Amniotic epithelial cell (primary cell): Measurements from ENCODE around the gene ZFYVE21.

Source experiments
- DNase-seq: peaks from one replicate; pipeline ENCODE4 v3.0.0-alpha.2; 2010; ENCODE audit warnings: low read depth

Gene ZFYVE21

DNA sequence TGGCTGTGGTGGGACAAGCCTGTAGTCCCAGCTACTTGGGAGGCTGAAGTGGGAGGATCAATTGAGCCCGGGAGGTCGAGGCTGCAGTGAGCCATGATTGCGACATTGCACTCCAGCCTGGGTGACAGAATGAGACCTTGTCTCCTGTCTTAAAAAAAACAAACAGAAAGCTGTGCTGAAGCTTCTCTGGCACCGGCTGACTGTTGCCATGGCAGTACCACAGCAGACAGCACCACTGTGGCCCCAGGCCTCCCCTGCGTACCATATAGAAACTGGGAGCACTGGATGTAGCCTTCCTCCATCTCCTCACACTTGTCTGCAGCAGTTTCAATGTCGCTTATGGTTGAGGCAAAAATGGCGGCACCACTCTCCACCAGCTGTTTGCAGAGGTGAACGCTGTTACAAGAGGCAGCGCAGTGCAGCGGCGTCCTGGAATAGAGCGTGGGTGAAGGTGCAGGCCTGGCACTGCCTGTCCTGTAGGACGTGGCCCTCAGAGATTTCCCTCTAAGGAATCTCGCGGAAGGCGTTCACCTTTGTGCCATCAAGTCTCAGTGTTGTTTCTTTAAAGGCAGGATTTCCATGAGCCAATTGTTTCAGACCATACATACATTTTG is 21.9 kb downstream of the ZFYVE21 start:
- no peak for DNase-seq

DNA sequence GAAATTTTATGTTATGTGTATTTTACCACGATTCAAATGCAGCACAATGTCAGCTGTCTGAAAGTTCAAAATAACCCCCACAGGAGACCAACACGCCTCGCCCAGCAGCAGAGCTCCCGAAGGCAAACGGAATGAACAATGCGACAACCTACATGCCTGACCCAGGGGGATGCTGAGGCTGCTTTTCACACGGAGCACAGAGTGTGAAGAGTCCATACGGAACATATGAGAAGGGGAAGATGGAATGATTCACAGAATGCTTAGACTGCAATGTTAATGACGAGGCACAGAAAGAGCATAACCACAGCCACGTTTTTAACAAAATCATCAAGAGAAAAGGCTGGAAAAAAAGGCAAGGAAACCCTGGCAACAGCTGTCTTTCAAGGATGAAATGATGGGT is 22.6 kb downstream of the ZFYVE21 start:
- no peak for DNase-seq

DNA sequence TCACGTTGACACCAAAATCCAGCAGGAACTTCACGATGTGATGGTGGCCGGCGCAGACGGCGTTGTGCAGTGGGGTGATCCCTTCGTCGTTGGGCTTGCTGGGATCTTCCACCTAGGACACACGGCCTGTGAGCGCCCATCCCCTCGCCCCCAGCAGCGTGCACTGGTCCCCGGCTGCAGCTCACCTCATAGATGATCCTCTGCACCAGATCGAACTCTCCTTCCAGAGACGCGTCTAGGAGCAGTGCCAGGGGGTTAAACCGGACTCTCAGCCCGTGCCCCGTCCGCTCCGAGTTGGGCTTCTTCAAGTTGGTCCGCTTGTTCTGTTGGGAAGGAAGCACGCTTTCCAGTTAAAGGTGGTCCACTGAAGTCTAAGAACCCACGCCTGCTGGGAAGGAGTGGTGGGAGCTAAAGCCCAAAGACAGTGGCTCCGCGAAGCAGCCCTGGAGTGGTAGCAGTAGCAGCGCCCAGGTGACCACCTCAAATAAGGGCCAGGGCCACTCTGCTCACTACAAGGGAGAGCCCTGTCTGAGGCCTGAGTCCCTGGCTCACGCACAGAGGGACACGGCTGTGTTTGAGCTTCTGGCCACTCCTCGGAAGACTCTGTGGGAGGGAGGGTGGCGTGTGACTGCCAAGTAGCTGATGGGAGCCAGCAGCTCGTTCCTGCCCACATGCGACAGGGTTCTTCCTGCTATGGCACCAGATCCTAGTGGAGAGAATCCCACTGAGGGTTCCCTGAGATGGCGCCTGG is 23.3 kb downstream of the ZFYVE21 start:
- no peak for DNase-seq

DNA sequence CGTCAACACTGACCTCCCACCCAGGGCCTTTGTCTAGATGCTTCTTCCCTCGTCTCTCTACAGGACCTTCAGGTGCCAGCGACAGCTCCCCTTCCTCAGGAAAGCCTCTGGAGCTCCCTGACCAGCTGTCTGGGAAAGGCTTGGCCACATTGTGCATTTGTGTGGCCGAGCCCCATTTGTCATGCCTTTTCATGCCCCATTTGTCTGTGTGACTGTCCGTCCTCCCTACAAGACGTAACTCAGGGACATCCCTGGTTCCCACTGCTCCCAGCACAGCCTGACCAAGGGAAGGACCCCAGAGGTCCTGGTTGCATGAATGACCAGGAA is 23.8 kb downstream of the ZFYVE21 start:
- DNase-seq, result no peak

DNA sequence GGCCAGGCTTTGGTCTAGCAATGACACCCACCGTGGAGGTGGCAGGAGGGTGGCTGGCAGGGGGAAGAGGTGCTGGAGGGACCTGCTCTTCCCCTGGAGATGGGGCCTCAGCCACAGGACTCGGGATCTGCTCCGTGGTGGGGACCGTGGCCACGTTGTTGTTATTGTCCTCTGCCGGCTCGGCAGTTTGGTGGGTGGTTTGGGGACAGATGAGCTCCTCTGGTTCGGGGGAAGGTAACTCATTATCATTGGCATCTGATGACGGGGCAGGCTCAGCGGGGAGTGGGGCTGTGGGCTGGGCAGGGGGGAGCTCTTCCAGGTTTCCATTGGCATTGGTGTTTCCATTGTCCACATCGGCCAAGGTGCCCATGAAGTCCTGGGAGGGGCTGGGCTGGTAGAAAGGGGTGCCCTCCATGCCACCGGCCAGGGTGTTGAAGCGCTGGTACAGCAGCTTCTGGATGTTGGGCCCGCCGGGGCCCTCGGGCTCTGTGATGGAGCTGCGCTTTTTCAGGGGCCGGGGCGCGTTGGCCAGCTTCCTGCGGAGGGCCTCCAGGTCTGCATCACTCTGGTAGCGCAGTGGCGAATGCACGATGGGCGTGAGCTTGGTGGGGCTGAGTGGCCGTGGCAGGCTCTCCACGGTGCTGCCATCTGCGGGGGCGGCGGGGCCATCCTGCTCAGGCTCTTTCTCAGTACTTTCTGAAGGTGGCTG is 24.3 kb downstream of the ZFYVE21 start:
- no peak for DNase-seq

DNA sequence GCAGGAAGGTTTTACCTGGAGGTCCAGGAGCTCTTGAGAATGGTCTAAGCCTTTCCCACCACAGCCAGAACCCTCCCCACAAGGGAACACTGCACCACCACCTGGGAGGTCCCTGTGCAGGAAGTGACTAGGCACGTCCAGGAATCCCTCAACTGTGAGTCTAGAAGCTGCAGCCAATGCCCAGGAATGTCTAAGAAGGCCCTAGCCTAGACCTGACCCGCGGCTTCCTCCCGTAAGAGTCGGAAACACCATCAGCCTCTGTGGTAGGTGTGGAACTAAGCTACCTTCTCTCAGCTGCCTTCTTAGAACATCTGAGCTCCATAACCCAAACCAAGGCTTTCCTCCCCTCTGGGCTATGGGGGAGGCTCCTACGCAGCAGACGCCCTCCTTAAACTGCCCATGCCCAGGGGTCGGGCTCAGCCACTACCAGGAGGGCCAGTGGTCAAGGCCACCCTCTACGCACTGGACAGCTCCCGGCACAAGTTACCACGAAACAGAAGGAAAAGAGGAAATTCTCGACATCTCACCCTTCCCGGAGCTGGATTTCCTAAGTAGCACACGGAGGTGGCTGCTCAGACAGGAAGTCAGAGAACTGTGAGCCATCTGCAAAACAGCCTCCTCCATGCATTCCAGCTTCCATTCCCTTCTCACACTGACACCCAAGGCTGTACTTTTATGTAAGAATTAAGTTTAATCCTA is 25.5 kb downstream of the ZFYVE21 start:
- DNase-seq, result peak; percentile 61

DNA sequence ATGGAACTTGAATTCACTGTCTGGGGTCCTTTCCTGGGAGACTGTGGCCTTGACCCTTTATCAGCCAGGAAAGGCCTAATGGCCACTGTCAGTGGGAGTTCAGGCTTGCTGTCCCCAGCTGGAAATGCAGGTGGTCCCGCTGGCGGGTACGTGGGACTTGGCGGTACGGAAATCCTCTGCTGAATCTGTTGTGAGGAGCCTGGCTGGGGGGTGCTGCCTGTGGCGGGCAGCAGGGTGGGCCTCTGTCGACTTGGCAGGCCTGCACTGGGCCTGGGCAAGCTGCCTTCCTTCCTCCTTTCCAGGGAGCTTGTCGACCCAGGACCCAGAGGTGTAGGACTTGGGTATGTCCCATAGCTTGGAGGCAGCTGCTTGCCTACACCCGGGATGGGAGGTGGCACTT is 26.3 kb downstream of the ZFYVE21 start:
- DNase-seq, result no peak

DNA sequence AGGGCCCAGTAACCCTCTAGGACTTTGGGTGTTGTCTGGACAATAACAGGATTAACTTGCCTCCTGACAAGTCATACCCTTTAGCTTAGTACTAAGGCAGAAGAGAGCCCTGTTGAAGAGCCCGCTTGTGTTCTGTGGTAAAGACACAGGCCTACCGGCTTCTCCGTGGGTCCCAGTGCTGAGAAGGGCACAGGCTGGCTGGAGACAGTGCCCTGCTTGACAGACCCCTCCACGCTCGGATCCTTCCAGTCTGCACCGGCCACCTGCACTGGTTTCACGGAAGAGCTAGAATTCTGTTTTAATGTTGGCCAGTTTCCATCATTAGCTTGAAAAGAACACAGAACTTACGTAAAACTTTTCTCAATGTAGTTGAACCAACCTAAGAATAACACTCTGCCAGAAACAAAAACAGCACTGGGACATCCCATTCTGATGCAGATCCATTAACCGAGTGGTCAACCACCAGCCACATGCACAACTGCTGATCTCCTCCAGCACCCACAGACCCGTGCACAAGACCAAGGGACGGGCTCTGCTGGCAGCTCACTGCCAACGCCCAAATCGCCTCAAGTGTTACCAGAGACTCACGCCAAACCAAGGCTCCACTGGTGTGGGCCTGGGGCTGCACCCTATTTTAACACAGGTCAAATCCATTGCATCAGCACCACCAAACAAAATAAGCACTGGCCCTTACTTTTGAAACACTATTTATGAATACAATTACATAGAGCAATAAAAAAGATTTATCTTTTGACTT is 27.1 kb downstream of the ZFYVE21 start:
- DNase-seq, result no peak

DNA sequence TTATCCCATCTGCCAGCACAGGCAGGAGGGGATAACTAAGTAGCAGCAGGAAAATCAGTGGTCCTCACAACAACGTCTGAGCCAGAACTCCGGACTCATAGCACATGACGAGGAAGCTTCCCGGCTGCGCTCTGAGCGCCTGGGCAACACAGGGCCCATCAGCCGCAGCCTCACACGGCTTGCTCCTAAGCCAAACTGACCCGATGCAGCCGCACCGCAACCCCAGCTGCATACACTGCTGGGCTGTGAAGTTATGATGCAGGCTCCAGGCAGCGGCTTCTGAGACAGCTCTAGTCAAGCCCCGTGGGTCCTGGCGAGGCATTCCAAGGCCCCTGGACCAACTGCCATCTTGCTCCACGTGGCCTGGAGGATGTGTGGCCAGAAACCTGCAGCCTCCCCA is 28.1 kb downstream of the ZFYVE21 start:
- DNase-seq, result no peak

DNA sequence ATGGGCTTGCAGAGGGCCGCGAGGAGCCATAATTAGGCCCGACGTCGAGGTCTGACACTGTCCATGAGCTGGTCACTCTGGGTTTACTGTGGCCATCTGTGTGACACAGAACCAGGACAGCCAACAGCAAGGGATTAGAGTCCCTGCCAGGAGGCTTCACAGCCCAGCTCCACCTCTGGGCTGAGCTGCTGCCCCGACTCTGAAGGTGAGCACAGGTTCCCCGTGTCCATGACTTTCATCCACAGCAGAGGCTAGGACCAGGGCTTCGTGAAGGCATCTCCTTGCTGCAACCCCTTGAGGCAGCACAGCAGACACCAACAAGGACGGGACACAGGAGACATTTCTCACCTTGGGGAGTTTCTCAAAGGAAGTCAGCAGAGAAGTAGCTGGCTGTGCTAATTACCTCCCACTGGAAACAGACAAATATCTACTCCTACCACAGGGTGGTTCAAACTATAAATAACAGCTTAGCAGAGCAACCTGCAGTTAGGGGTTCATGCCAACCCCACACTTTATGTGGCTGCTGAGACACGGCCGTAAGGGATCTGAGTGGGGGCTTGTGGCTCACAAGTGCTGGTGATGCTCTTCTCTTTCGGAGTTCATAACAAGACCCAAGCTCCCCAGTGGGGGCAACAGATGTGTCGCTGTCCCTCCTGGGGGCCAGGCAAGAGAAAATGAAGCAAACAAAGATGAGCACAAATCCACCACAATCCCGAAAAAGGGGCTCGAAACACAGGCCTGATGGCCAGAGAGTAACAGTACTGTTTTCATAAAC is 29.2 kb downstream of the ZFYVE21 start:
- DNase-seq, result no peak

DNA sequence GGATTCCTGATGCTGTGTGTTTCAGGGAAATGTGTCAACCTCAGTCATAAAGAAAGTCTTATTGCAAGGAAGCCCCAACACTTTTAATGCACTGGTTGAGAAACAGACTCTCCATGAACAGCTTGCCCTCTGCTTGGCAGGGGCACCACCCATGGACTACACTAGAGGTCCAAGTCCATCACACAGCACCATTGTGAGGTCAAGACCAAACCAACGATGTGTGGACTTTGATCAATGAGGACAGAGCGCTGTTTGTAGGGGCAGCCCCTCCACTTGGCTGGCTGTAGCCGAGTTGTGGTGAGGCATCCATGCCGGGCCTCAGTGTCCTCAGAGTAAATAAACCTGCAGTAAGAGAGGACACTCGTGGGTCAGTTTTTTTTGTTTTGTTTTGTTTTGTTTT is 29.8 kb downstream of the ZFYVE21 start:
- DNase-seq, result no peak

DNA sequence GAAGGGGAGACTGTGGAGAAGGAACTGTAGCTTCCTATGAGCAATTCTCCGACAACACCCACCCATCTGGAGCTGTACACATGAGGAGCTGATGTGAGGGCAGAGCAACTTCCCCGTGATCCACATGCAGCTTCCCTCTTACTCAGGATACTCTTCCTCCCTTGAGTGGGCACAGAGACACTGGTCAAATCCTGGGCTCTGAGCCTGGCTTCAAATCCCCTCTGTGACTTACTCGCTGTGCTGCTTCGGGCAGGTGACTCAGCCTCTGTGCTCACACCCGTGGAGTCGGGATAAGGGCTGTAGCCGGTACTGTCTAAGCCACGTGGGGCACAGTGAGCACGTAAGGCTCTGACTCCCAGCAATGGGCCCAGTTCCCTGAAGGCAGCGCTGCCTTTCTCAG is 31.1 kb downstream of the ZFYVE21 start:
- DNase-seq, result peak; percentile 61

DNA sequence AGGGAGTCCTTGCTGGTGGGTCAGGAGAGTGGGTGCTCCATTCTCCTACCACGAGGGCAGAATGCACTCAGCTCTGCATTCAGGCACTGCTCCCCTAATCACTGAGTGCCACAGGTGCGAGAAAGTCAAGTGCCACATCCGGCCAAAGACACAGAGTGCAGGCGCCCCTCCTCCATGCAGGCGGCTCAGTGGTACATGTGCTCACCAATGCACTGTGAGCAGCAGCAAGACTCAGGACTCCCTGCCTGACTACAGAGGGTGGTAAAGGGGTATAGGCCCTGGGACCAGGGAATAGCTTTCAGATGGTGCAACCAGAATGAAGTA is 32.9 kb downstream of the ZFYVE21 start:
- no peak for DNase-seq

DNA sequence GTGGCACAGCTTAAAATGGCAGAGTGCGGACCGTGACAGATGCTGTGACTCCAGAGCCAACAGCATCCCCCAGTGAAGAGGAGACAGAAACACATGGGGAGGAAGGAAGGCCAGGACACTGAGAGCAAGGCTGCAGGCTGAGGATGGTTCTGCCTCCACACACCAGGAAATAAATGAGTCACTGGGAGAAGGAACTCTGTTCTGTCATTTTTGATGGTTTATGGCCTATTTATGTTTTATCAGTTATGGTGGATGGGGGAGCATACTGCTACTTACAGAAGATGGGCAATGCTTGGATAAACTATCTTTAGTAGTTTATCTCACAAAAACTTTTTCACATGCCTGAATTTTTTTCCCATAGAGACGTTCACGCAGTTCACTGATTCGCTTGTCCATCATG is 33.8 kb downstream of the ZFYVE21 start:
- DNase-seq, result peak; percentile 72

DNA sequence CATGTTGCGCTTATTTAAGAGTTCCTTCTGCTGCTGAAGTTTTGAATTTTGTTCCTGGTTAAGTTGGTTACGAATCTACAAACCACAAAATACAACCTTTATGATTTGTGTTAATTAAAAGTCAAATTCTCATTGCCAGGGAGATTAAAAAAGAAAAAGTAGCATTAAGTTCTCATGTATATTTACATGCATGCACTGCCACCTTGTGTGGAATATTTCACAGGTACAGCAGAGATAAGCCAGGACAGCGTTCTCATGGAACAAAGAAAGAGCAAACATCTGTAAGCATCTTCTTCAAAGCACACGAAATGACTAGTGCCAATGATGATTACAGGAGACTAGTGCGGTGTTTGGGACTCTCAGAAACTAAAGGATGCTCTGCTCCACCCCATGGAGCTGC is 34.2 kb downstream of the ZFYVE21 start:
- DNase-seq, result peak; percentile 17

DNA sequence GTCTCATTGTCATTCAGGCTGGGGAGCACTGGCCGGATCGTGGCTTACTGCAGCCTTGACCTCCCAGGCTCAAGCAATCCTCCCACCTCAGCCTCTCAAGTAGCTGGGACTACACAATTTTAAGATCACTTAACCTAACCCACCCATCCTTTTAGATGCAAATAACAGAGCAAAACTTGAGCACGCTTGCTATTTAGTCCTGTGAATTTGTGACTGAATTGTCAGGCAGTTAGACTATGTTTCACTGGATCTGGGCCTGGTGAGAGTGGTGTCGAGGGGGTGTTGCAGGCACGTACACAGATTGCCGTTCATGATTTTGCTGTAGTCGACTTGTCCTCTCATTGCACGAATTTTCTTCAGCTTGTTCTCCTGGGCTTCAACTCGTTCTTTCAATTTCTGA is 38.2 kb downstream of the ZFYVE21 start:
- DNase-seq, result no peak

DNA sequence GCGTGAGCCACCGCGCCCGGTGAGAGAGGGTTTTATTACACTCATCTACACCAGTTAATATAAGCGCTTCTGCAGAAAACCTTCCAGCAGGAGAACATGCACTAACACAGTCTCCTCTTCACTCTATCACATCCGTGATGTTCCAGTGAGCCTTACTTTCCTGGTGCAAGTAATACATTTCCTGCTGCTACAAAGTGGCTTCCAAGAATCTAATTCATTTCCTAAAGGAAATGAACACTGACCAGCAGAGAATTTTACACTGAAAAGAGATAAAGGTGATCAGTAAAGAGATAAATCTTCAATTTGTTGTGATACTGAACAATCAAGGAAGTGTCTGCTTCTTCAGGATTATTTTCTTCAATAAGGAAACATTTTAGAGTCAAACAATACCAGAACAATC is 39.5 kb downstream of the ZFYVE21 start:
- no peak for DNase-seq

DNA sequence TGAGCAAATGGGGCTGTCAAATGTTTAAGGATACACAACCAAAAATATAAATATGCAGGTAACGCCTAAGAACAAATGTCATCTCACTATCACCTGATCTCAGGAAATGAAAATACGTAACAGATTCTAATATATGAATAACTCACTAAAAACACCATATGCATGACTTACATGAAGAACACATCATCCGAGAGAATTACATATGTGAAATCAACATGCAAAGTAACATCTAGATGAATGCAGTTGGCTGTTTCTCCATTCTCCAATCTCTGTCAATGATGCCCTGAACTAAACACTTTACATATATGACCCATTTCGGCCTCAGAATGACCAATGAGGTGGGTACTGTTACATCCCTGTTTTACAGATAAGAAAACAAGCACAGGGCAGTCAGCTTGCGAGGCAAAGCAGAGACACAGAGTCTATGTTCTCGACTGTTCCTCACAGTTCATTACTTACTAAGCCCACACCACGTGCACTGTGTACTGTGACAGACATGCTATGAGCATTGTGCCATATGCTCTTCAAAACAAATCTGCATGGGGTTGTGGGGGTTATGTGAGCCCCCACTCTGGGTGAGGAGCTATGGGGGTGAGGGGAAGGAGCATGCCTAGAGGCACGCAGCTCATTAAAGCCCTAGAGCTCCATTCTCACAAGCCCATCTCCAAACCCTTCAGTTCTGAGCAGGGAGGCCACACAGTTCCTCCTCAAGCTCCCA is 42.6 kb downstream of the ZFYVE21 start:
- DNase-seq, result no peak

DNA sequence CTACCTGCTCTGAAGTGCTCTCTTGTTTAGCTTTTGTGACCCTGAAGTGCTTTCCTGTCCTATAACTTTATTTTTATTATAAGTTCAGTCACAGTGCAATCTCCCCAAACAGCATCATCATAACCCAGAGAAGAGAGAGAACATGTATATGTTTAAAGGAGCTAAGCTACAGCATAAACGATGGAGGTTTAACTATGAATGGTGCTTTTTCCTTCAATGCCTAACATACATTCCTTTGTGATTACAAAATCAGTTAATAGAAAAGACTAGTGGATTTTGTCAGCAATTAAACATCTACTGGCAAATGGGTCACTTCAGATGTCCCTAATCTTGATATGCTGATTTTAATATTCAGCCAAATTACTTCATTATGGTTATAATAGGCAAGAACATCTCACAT is 46.4 kb downstream of the ZFYVE21 start:
- DNase-seq, result no peak

DNA sequence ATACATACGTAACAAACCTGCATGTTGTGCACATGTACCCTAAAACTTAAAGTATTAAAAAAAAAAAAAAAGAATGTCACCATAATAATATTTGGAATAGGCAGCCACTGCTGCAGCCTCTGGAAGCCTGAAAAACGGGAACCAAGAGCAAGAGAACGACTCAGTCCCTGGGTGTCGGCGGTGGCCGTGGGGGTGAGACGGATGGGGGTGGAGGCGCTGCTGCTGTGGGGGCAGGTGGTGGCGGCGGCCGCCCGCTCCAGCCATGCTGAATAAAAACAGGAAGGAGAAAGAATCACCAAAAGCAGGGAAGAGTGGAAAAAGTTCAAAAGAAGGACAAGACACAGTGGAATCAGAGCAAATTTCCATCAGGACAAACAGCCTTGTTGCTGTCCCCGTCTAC is 46.9 kb downstream of the ZFYVE21 start:
- no peak for DNase-seq
